Fibroblast of mammary gland (primary cell): ENCODE measurements around the gene FAM169A.
"Not testable (repeated sequence)": the region's sequence is repeated elsewhere in the genome, so short reads cannot be mapped to it uniquely, and the experiment has no call there.

ENCODE experiments used
- DNase-seq: peaks from one replicate; pipeline ENCODE4 v3.0.0-alpha.2; 2010; ENCODE audit warnings: low read depth
- H3K4me3 ChIP-seq: 2 replicates; pipeline ENCODE4 v1.5.1; 2011; ENCODE audit warnings: low read depth, mild to moderate bottlenecking, low read length, moderate library complexity; ENCODE audit not compliant: control insufficient read depth
- TF ChIP-seq, protein P1 (sequence below): conservative IDR thresholded peaks from 2 replicates; pipeline ENCODE4 v1.5.1; 2011; ENCODE audit warnings: low read depth, low read length, inconsistent platforms; ENCODE audit not compliant: control insufficient read depth, insufficient read depth

FAM169A gene

DNA sequence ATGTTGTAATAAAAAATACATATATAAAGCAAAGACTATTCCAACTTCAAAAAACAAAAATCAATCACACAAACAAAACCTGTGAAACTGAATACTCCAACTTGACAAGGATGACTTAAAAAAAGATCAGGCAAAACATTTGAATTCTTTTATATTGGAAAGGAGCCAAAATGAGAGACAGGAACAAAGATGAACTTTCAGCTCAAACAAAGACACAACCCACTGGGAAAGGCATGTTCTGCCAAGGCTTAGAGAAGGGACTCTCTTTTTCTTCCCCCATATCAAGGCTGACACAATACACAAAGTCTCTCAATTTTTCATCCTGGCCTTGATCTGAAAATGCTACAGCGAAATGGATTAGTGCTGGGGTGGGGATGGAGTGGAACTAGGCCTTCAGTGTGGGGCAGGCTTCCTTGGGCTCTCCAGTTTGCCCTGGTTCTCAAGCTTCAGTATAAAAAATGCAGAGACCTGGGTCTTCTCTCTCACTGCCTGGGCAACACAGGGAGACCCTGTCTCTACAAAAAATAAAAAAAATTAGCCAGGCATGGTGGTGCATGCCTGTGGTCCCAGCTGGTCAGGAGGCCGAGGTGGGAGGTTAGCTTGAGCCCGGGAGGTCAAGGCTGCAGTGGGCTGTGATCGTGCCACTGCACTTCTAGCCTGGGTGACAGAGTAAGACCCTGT lies 11.6 kb upstream of the FAM169A start:
- DNase-seq = no peak
- TF ChIP-seq, protein P1, sequence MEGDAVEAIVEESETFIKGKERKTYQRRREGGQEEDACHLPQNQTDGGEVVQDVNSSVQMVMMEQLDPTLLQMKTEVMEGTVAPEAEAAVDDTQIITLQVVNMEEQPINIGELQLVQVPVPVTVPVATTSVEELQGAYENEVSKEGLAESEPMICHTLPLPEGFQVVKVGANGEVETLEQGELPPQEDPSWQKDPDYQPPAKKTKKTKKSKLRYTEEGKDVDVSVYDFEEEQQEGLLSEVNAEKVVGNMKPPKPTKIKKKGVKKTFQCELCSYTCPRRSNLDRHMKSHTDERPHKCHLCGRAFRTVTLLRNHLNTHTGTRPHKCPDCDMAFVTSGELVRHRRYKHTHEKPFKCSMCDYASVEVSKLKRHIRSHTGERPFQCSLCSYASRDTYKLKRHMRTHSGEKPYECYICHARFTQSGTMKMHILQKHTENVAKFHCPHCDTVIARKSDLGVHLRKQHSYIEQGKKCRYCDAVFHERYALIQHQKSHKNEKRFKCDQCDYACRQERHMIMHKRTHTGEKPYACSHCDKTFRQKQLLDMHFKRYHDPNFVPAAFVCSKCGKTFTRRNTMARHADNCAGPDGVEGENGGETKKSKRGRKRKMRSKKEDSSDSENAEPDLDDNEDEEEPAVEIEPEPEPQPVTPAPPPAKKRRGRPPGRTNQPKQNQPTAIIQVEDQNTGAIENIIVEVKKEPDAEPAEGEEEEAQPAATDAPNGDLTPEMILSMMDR = no peak
- no peak overlapping the region for H3K4me3 ChIP-seq

DNA sequence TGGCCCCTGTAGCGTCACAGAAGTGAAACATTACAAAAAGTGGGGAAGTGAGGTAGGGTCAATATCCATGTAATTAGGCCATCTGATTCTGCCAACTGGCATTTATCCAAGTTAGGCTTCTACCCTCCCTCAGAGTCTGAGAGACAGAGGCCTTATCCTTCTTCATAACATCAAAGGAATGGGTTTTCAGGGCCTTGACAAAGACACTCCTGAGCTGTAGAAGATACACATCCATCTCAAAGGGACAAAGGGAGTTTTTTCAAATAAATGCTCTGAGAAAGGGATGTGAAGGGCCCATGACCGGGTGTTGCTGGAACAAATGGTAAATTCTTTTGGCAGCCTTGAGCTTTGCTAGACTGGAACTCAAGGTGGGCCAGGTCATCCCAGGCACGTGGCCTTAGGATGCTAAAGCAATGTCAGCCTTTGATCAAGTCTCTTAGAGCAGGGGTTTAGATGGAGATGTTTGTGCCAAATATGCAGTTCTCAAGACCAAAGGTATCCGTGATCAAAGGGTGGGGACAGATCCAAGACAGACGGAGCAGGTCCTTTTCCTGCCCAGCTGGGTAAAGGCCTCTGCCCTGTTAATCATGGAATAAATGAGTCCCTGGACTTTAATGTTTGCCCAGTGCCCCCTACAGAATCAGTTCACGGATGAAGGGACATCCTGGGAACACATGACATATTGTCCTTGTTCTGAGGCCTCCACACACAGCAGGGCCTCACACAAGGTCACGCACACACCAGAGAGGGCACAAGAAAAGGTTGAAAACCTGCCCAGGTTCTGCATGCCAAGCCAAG lies 10.0 kb upstream of the FAM169A start:
- no peak overlapping the region for H3K4me3 ChIP-seq
- no peak for DNase-seq
- TF ChIP-seq, protein P1 = no peak

DNA sequence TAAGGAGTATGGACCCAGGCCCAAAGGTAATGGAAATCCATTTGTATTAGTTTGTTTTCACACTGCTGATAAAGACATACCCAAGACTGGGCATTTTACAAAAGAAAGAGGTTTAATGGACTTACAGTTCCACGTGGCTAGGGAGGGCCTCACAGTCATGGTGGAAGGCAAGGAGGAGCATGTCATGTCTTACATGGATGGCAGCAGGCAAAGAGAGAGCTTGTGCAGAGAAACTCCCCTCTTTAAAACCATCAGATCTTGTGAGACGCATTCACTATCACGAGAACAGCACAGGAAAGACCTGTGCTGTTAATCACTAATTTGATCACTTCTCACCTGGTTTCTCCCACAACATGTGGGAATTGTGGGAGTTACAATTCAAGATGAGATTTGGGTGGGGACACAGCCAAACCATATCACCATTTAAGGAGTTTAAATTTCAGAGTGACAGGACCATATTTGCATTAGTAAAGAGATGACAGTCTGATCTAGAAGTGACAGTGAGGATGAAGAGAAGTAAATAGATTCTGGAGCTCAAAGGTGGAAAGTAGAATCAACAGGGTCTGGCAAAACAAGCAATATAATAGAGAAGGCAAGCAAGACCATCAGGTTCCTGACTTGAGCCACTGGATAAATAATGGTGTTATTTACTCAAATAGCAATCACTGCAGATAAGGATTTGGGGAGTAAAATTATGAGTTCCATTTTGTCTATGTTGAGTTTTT lies 7.5 kb upstream of the FAM169A start:
- H3K4me3 ChIP-seq = no peak overlapping the region
- TF ChIP-seq, protein P1 = no peak
- DNase-seq = no peak

DNA sequence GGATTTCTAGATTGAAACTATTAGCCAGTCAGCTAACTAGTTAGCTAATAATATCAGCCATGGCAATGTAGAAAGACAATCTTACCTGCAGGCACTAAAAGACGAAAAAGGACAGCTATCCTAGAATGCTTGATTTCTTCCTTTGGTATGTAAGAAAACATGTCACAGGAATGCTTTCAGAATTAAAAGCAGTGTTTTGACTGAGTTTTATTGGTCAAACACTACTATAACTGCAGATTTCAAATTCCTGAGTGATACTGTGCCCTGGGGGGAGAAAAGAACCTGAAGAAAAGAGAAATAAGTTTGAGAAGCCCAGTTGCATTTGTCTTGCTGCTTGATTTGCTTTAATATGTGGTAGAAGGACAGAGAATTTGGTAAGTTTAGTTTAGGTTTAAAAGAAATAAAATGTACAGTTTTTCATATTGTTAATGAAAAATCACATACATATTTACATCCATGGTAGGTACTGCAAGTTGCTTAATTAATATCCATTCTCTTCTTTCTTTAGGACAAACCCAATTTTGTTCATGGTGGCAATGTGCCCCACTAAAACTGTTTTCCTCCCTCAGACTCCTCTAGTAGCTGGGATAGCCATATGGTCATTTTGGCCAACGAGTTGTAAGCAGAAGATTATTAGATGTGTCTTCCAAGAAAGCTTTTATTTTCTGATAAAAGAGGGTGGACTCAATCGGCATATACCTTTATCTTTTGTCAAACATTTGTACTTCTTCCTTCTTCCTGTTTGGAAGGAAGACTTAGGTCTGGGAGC lies 4.3 kb upstream of the FAM169A start:
- no peak for DNase-seq
- no peak overlapping the region for H3K4me3 ChIP-seq
- TF ChIP-seq, protein P1 = no peak

DNA sequence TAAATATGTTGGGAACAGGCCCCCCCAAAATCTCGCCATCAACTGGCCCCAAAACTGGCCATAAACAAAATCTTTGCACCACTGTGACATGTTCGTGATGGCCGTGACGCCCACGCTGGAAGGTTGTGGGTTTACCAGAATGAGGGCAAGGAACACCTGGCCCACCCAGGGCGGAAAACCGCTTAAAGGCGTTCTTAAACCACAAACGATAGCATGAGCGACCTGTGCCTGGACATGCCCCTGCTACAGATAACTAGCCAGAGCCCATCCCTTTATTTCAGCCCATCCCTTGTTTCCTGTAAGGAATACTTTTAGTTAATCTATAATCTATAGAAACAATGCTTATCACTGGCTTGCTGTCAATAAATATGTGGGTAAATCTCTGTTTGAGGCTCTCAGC lies 3.2 kb upstream of the FAM169A start:
- H3K4me3 ChIP-seq, DNase-seq: not testable (repeated sequence)

DNA sequence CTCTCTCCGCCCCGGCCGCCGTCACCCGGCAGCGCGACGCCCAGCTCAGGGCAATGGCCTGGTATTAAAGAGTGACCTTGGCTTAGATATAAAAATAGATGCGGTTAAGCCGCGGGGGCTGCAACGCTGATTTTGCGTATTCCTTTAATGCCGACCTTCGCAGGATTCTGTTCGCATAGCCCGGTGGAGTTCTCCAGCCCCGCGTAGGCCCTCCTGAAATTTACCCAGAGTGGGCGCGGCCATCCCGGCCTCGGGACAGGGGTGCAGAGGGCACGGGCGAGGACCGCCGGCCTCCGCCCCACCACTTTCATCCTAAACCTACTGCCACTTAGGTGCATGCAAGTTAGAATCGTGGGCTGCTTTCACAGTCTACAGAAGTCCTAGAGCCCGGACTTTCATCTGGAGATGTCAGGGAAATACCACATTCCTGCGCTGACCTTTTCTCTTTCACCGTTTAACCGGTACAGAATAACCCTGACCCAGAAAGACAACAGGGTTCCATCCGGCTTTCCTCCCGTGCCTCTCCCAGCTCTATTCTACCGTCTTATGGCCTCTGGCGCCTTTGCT lies 492 bp upstream of the FAM169A start:
- DNase-seq = no peak
- TF ChIP-seq, protein P1 = no peak
- no peak overlapping the region for H3K4me3 ChIP-seq
